Measurements from ENCODE around the gene MAP2K7. TPM values are rescaled to one million over a fixed set of nuclear protein-coding genes. Genes with fewer than 3 reads are reported as not detected.

Gene MAP2K7
- polyA plus RNA-seq, 1 experiment: 5.6 TPM

- CTCF ChIA-PET: interaction anchor here (1.1 kb wide), 1 partner anchor 19 kb away, joined by 4 read pairs; the partner anchor contains the start of gene TIMM44
- POLR2A ChIA-PET: no interaction called here
Measured at GRCh38 chr19:7961920-7962626, 58.4 kb downstream of the MAP2K7 start.

DNA sequence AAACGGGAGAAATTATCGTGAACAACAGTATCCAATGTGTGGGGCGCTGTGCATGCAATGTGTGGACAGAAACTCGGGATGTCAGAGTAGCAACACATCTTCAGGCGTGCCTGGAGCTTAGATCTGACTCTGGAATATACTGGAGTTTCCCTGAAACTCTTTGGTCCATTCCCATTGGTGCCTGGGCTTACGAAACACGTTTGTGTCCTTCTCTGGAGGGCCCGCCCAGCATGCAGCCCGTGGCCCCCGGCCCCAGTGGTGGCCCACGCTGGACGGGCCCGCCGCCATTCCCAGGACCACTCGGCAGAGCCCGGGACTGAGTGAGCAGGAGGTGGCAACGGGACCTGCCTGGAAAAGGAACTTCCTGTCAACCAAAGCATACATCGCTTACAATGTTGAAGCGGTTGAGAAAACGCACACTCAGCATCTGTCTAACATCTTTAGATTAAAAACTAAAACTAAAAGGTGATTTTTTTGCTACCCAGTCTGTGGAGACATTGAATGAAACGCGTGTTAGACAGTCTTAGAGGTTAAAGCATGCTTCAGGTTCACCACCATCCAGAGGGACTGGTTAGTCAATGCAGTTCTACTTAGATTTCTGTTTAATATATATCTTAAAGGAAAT lies 59.1 kb downstream of the MAP2K7 start:
- Histone ChIP-seq H3K4me3 (ENCODE audit: low read depth, low read length) (no peak overlapping the region), H3K27me3 (ENCODE audit: control insufficient read depth, insufficient read depth, low read length) (no peaks in the 10 kb centered on the region), H3K27ac (ENCODE audit: low read depth, low read length) (no peak overlapping the region), H3K9me3 (ENCODE audit: control insufficient read depth, insufficient read depth, low read length) (no peaks in the 10 kb centered on the region; the same call in 1 of the 2 replicates)
- CTCF ChIA-PET: interaction anchor here (1.1 kb wide), 1 partner anchor 19 kb away, joined by 4 read pairs; the partner anchor contains the start of gene TIMM44
- no peak for DNase-seq (ENCODE audit: low read depth, low spot score)
- no peak for TF ChIP-seq CTCF (IDR thresholded peaks at IDR 0.05; ENCODE audit: low read depth, low read length)
- POLR2A ChIA-PET: no interaction called here

More at GRCh38 chr19:7961920-7962626, 58.4 kb downstream of the MAP2K7 start:
- Histone ChIP-seq H3K9me3 (ENCODE audit: control insufficient read depth, insufficient read depth, low read length) (no peaks in the 10 kb centered on the region; the same call in 1 of the 2 replicates), H3K27ac (ENCODE audit: low read depth, low read length) (no peak overlapping the region), H3K27me3 (ENCODE audit: control insufficient read depth, insufficient read depth, low read length) (no peaks in the 10 kb centered on the region), H3K4me3 (ENCODE audit: low read depth, low read length) (no peak overlapping the region)
- no peak for DNase-seq (ENCODE audit: low read depth, low spot score)
- no peak for TF ChIP-seq CTCF (IDR thresholded peaks at IDR 0.05; ENCODE audit: low read depth, low read length)

DNA sequence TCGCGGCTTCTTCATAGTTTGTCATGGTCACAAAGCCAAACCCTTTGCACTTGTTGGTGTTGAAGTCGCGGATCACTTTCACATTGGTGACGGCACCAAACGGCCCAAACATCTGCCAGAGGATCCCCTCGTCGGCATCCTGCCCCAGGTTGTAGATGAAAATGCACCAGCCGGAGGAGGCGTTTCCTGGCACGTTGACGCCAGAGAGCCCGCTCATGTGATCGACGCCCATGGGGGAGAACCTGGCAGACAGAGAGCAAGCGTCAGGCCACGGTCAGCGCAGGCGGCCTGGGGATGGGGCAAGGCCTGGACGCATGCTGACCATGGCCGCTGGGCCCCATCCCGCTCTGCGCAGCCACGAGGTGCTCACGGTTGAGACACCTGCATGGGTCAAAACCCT lies 59.9 kb downstream of the MAP2K7 start:
- H3K27me3 ChIP-seq (ENCODE audit: control insufficient read depth, insufficient read depth, low read length): no peaks in the 10 kb centered on the region
- TF ChIP-seq CTCF (IDR thresholded peaks at IDR 0.05; ENCODE audit: low read depth, low read length): no peak
- no peak overlapping the region for H3K27ac ChIP-seq (ENCODE audit: low read depth, low read length)
- POLR2A ChIA-PET: no interaction called here
- CTCF ChIA-PET: no interaction called here
- no peaks in the 10 kb centered on the region; the same call in 1 of the 2 replicates for H3K9me3 ChIP-seq (ENCODE audit: control insufficient read depth, insufficient read depth, low read length)
- DNase-seq (ENCODE audit: low read depth, low spot score): no peak
- no peak overlapping the region for H3K4me3 ChIP-seq (ENCODE audit: low read depth, low read length)

Other genes with a start within 250 kb of the MAP2K7 start
- not detected in 2 replicates for gene RETN, start 234.8 kb upstream of the MAP2K7 start, polyA plus RNA-seq (2011; rRNA removed)
- gene MCEMP1, start 226.8 kb upstream of the MAP2K7 start, polyA plus RNA-seq (2011; rRNA removed): not detected in 2 replicates
- 42.1 and 69.8 TPM in 2 replicates for gene TRAPPC5, start 223.0 kb upstream of the MAP2K7 start, polyA plus RNA-seq (2011; rRNA removed)
- gene FCER2, start 201.7 kb upstream of the MAP2K7 start, polyA plus RNA-seq (2011; rRNA removed): not detected in 2 replicates
- gene CLEC4G, start 171.8 kb upstream of the MAP2K7 start, polyA plus RNA-seq (2011; rRNA removed): not detected in 2 replicates
- not detected in 2 replicates for gene CD209, start 156.3 kb upstream of the MAP2K7 start, polyA plus RNA-seq (2011; rRNA removed)
- not detected in 2 replicates for gene CLEC4M, start 140.6 kb upstream of the MAP2K7 start, polyA plus RNA-seq (2011; rRNA removed)
- gene EVI5L, start 73.7 kb upstream of the MAP2K7 start, polyA plus RNA-seq (2011; rRNA removed): 6.7 and 9.1 TPM in 2 replicates
- gene PRR36, start 29.5 kb upstream of the MAP2K7 start, polyA plus RNA-seq (2011; rRNA removed): not detected in 2 replicates
- gene LRRC8E, start 15.4 kb upstream of the MAP2K7 start, polyA plus RNA-seq (2011; rRNA removed): 4.1 and 4.7 TPM in 2 replicates
- 0.88 TPM in 1 of 2 replicates, not detected in the other for gene TGFBR3L, start 11.0 kb downstream of the MAP2K7 start, polyA plus RNA-seq (2011; rRNA removed)
- 12.1 and 17.7 TPM in 2 replicates for gene SNAPC2, start 16.5 kb downstream of the MAP2K7 start, polyA plus RNA-seq (2011; rRNA removed)
- gene CTXN1, start 22.3 kb downstream of the MAP2K7 start, polyA plus RNA-seq (2011; rRNA removed): 0.95 and 2.2 TPM in 2 replicates
- gene TIMM44, start 39.8 kb downstream of the MAP2K7 start, polyA plus RNA-seq (2011; rRNA removed): 42.0 and 43.3 TPM in 2 replicates
- 44.7 and 52.3 TPM in 2 replicates for gene ELAVL1, start 101.8 kb downstream of the MAP2K7 start, polyA plus RNA-seq (2011; rRNA removed)
- gene CCL25, start 148.9 kb downstream of the MAP2K7 start, polyA plus RNA-seq (2011; rRNA removed): not detected in 2 replicates
- not detected in 2 replicates for gene FBN3, start 245.7 kb downstream of the MAP2K7 start, polyA plus RNA-seq (2011; rRNA removed)